ENCODE measurements around the gene POLR3E. TPM values are rescaled to one million over a fixed set of nuclear protein-coding genes. Genes with fewer than 3 reads are reported as not detected.

POLR3E gene
- total RNA-seq, 1 experiment from 2014 or later = 70.9 TPM

DNA sequence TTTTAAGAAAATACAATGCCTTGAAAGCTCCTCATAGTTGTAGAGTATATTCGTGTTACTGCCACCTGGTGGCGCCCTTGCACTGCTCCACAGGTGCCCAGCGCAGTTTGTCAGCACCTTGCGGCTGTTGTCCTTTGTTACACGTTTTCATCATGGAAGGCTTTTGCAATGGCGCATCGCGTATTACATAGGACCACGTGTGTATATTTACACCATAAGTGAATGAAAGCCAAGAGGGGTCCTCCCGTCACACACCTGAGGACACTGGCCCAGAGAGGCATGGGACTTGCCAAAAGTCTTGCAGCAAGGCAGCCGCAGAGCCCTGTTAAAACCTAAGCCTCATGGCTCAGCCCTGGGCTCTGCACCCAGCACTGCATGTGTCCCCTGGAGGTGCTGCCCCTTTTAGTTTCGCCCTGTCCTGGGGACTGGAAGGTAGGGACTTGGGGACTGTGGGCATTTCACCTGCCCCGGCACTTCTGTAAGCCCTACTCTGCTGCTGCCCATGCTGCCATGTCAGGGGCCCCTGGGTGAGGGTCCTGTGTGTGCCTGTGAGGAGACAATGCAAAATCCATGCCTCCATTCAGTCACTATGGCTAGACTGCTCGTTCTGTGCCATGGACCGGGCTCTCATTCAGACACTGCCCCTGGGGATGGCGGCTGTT, 24.3 kb downstream of the POLR3E start:
- peaks cover 17% of the 10 kb centered on the region for H4K20me1 ChIP-seq (ENCODE audit: insufficient read depth)

DNA sequence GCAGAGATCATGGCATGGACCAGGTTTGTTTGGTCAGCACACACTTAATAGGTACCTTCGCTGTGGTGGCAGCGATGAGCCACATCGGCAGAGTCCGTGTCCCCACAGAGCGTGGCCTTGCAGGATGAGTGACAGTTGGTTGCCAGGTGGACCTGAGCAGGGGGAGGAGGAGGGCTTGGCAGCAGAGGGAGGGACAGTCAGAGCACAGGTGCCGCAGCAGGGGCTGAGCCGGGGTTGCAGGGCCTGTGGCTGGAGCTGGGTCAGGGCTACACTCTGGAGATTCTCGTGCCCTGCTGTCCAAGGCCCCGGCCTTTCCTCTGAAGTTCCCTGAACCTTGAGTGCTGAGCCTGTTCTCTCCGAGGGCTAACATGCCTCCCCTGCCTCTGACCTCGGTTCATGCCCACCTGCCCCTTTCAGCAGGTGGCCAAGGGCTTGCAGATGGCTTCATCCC, 24.8 kb downstream of the POLR3E start:
- H3F3A ChIP-seq (ENCODE audit: insufficient read depth, low read depth) = peaks cover 13% of the 10 kb centered on the region; the same call in 1 of the 2 replicates
- no peak for DNase-seq
- no peak overlapping the region for H3K27ac ChIP-seq
- ChIA-PET CTCF (no interaction called here), POLR2A (ENCODE audit: unreplicated experiment) (no interaction called here)
- H3K27me3 ChIP-seq (ENCODE audit: insufficient read depth, low read depth) = no peaks in the 10 kb centered on the region
- H3K4me1 ChIP-seq (replicated peaks; ENCODE audit: insufficient read depth) = no peaks in the 10 kb centered on the region
- no TSS peak for BruUV-seq (replicated peaks)
- 0 out of 2 replicates have a peak, but pooled peaks cover 9% of the 10 kb centered on the region for H3K36me3 ChIP-seq (ENCODE audit: low read depth)
- H4K20me1 ChIP-seq (ENCODE audit: insufficient read depth) = peaks cover 17% of the 10 kb centered on the region
- intact Hi-C loops (cut with micrococcal nuclease; ENCODE audit: unreplicated experiment) = loop anchor here (5.0 kb wide), 2 partner anchors 765 to 1020 kb away; no protein-coding TSS in a partner anchor
- TF ChIP-seq CTCF (conservative IDR thresholded peaks at IDR 0.05) = no peak
- TF ChIP-seq EZH2 (IDR thresholded peaks at IDR 0.05; ENCODE audit: low read depth) = no peak
- no peak overlapping the region for H2AFZ ChIP-seq
- H3K9me2 ChIP-seq (ENCODE audit: insufficient read depth) = no peaks in the 10 kb centered on the region
- H3K79me2 ChIP-seq (ENCODE audit: low read depth) = no peaks in the 10 kb centered on the region; the same call in 1 of the 2 replicates
- no peak overlapping the region for H3K4me3 ChIP-seq
- H3K4me2 ChIP-seq = no peak overlapping the region
- H3K9me3 ChIP-seq (ENCODE audit: insufficient read depth, low read depth) = no peaks in the 10 kb centered on the region

More for the DNA sequence above, 24.3 kb downstream of the POLR3E start:
- Histone ChIP-seq H3K27ac (no peak overlapping the region), H3F3A (ENCODE audit: insufficient read depth, low read depth) (peaks cover 13% of the 10 kb centered on the region; the same call in 1 of the 2 replicates), H3K27me3 (ENCODE audit: insufficient read depth, low read depth) (no peaks in the 10 kb centered on the region), H2AFZ (no peak overlapping the region), H3K9me2 (ENCODE audit: insufficient read depth) (no peaks in the 10 kb centered on the region), H3K36me3 (ENCODE audit: low read depth) (0 out of 2 replicates have a peak, but pooled peaks cover 9% of the 10 kb centered on the region), H3K9me3 (ENCODE audit: insufficient read depth, low read depth) (no peaks in the 10 kb centered on the region), H3K4me3 (no peak overlapping the region), H3K79me2 (ENCODE audit: low read depth) (no peaks in the 10 kb centered on the region; the same call in 1 of the 2 replicates), H3K4me2 (no peak overlapping the region), H3K4me1 (replicated peaks; ENCODE audit: insufficient read depth) (no peaks in the 10 kb centered on the region)
- BruUV-seq (replicated peaks) = no TSS peak
- CTCF ChIA-PET = interaction anchor here (0.6 kb wide), 1 partner anchor 1163 kb away, joined by 7 read pairs; the partner anchor contains the start of gene LDAF1
- TF ChIP-seq CTCF (conservative IDR thresholded peaks at IDR 0.05) (peak; percentile 94), EZH2 (IDR thresholded peaks at IDR 0.05; ENCODE audit: low read depth) (no peak)
- intact Hi-C loops (cut with micrococcal nuclease; ENCODE audit: unreplicated experiment) = loop anchor here (1.0 to 5.0 kb wide), 5 partner anchors 764 to 1471 kb away; no protein-coding TSS in a partner anchor
- POLR2A ChIA-PET (ENCODE audit: unreplicated experiment) = no interaction called here
- DNase-seq = peak; percentile 54 to 59

DNA sequence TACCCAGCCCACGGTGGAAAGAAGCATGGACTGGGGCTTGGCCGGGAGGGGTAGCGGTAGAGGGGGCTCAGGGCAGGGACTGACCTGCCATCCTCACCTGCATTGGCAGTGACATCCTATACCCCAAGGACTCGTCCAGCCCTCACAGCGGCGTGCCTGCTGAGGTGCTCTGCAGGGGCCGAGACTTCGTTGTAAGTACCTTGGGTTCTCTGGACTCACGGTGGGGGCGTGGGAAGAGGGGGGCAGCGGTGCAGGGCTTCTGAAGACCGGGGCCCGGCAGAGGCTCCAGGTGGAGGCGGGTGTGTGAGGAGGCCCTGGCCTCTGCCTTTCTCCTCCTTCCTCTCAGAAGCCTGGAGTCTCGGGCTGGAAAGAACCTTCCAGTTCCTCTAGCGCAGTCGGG, 25.5 kb downstream of the POLR3E start:
- no peaks in the 10 kb centered on the region for H3K9me3 ChIP-seq (ENCODE audit: insufficient read depth, low read depth)
- peaks cover 17% of the 10 kb centered on the region for H4K20me1 ChIP-seq (ENCODE audit: insufficient read depth)
- no TSS peak for BruUV-seq (replicated peaks)
- 0 out of 2 replicates have a peak, but pooled peaks cover 9% of the 10 kb centered on the region for H3K36me3 ChIP-seq (ENCODE audit: low read depth)
- H3K4me2 ChIP-seq = no peak overlapping the region
- no peak overlapping the region for H3K27ac ChIP-seq
- peaks cover 12% of the 10 kb centered on the region; the same call in 1 of the 2 replicates for H3F3A ChIP-seq (ENCODE audit: insufficient read depth, low read depth)
- H3K79me2 ChIP-seq (ENCODE audit: low read depth) = no peaks in the 10 kb centered on the region; the same call in 1 of the 2 replicates
- TF ChIP-seq CTCF (conservative IDR thresholded peaks at IDR 0.05) (no peak), EZH2 (IDR thresholded peaks at IDR 0.05; ENCODE audit: low read depth) (no peak)
- no peaks in the 10 kb centered on the region for H3K4me1 ChIP-seq (replicated peaks; ENCODE audit: insufficient read depth)
- no peaks in the 10 kb centered on the region for H3K9me2 ChIP-seq (ENCODE audit: insufficient read depth)
- CTCF ChIA-PET = no interaction called here
- no peak overlapping the region for H2AFZ ChIP-seq
- intact Hi-C loops (cut with micrococcal nuclease; ENCODE audit: unreplicated experiment) = loop anchor here (5.0 kb wide), 2 partner anchors 765 to 1020 kb away; no protein-coding TSS in a partner anchor
- POLR2A ChIA-PET (ENCODE audit: unreplicated experiment) = no interaction called here
- H3K4me3 ChIP-seq = no peak overlapping the region
- no peak for DNase-seq
- H3K27me3 ChIP-seq (ENCODE audit: insufficient read depth, low read depth) = no peaks in the 10 kb centered on the region
